HL-60 (cell line): ENCODE results near the gene PDPN.

Experiments used
- GABPA ChIP-seq: IDR thresholded peaks from 2 replicates; pipeline ENCODE4 v1.6.1; 2012; ENCODE audit warnings: low read depth
- POLR2AphosphoS5 ChIP-seq: IDR thresholded peaks from 2 replicates; pipeline ENCODE4 v1.6.1; 2012; ENCODE audit warnings: low read depth
- SPI1 ChIP-seq: IDR thresholded peaks from 2 replicates; pipeline ENCODE4 v1.6.1; 2012; ENCODE audit warnings: low read depth, mild to moderate bottlenecking, borderline replicate concordance
- TF ChIP-seq, protein P1 (sequence below): IDR thresholded peaks from one replicate; pipeline ENCODE4 v1.5.1; 2011; ENCODE audit warnings: low read length, control low read depth, inconsistent platforms; ENCODE audit not compliant: insufficient read depth
- TF ChIP-seq, protein P2 (sequence below): IDR thresholded peaks from 2 replicates; pipeline ENCODE4 v1.6.1; 2012; ENCODE audit warnings: low read depth; ENCODE audit not compliant: insufficient replicate concordance

DNA sequence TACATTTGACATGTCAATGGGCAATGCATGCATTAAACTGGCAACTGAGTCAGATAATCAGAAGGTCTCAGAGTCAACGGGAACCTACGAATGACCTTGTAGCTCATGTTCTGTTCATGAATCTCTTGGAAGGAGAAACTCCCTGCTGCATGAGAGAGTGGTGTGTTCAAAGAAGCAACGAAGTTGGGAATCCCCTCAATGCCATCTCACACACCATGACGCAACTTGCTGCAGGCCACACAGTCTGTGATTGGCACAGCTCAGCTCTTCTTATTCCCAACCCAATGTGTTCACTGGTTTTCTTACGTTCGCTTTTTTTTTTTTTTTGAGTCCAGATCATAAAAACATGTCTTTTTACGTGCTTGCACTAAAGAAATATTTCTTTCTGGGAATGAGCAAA, 62.9 kb downstream of the PDPN start:
- TF ChIP-seq, protein P1, sequence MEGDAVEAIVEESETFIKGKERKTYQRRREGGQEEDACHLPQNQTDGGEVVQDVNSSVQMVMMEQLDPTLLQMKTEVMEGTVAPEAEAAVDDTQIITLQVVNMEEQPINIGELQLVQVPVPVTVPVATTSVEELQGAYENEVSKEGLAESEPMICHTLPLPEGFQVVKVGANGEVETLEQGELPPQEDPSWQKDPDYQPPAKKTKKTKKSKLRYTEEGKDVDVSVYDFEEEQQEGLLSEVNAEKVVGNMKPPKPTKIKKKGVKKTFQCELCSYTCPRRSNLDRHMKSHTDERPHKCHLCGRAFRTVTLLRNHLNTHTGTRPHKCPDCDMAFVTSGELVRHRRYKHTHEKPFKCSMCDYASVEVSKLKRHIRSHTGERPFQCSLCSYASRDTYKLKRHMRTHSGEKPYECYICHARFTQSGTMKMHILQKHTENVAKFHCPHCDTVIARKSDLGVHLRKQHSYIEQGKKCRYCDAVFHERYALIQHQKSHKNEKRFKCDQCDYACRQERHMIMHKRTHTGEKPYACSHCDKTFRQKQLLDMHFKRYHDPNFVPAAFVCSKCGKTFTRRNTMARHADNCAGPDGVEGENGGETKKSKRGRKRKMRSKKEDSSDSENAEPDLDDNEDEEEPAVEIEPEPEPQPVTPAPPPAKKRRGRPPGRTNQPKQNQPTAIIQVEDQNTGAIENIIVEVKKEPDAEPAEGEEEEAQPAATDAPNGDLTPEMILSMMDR: no peak
- TF ChIP-seq, protein P2, sequence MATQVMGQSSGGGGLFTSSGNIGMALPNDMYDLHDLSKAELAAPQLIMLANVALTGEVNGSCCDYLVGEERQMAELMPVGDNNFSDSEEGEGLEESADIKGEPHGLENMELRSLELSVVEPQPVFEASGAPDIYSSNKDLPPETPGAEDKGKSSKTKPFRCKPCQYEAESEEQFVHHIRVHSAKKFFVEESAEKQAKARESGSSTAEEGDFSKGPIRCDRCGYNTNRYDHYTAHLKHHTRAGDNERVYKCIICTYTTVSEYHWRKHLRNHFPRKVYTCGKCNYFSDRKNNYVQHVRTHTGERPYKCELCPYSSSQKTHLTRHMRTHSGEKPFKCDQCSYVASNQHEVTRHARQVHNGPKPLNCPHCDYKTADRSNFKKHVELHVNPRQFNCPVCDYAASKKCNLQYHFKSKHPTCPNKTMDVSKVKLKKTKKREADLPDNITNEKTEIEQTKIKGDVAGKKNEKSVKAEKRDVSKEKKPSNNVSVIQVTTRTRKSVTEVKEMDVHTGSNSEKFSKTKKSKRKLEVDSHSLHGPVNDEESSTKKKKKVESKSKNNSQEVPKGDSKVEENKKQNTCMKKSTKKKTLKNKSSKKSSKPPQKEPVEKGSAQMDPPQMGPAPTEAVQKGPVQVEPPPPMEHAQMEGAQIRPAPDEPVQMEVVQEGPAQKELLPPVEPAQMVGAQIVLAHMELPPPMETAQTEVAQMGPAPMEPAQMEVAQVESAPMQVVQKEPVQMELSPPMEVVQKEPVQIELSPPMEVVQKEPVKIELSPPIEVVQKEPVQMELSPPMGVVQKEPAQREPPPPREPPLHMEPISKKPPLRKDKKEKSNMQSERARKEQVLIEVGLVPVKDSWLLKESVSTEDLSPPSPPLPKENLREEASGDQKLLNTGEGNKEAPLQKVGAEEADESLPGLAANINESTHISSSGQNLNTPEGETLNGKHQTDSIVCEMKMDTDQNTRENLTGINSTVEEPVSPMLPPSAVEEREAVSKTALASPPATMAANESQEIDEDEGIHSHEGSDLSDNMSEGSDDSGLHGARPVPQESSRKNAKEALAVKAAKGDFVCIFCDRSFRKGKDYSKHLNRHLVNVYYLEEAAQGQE: no peak
- TF ChIP-seq POLR2AphosphoS5 (no peak), GABPA (no peak), SPI1 (no peak)
